Globus pallidus (tissue), 1 donor: ENCODE measurements around the gene KRT15.

Experiments used
- DNase-seq: peaks from one replicate; pipeline ENCODE4 v3.0.0-alpha.2; 2015; ENCODE audit warnings: low spot score

Gene KRT15

DNA sequence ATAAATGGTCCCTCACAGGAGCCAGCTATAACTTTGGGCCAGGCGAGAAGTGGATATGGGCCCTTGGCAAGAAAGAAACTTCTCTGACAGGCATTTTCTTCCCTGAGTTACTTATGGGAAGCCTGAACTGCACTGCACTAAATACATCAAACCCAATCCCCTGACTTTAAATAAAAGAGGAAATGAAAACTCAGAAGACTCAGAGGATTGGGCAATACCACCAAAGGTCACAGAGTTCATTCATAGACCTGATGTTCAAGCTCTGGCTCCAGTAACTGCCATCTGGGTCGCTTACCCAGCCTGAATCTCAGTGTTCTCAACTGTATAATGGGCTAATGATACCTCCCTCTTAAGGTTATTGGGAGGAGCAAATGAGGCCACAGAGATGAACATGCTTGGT is 38.6 kb downstream of the KRT15 start:
- no peak for DNase-seq

DNA sequence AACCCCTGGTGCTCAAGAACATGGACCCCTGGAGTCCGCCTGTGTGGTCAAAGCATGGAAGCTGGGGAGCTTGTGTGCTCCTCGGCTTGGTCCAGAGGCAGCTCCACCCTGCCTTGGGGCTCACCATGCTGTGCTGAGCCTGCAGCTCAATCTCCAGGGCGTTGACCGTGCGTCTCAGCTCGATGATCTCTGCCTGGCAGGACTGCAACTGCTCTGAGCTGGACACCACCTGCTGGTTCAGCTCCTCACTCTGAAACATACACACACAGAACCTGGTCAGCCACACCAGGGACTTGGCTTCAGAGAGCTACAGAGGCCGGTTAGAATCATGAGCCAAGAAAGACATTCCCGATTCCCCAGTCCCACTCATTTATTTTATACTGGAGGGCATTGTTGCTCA is 40.5 kb downstream of the KRT15 start:
- DNase-seq: no peak

DNA sequence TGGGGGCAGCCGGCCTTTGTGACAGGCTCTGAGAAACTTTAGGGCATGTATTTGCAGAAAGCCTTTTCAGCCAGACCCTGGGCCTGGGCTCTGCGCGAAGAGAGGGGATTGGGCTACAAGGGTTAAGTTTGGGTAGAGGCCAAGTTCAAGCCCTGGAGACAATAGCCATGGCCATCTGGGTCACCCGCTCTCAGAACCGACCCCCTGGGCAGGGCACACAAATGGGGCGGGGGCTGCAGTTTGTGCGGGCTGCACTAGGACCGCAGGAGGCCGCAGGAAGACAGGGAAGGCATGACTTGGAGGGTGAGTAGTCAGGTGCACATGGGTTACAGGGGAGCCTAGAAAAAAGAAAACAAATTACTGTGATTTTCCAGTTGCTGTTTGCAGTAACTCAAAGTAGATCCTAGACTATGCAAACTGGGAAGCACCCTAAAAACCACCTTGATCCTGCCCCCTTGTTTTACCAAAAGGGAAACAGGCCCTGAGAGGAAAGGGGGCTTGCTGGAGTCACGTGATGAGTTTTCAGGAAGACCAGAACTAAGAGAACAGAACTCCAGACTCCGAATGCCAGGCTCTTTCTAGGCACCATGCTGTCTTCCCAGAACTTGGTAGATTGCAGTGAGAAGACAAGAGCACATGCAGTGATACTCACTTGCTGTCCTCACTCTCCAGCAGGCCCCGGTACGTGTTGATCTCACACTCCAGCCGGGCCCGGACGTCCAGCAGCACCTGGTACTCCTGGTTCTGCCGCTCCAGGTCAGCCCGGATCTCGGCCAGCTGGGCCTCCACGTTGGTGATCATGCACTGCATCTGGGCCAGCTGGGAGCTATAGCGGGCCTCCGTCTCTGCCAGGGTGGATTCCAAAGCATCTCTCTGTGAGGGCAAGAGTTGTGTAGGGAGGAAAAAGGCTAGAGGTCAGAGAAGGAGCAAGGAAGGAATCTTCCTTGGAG is 41.5 kb downstream of the KRT15 start:
- no peak for DNase-seq

DNA sequence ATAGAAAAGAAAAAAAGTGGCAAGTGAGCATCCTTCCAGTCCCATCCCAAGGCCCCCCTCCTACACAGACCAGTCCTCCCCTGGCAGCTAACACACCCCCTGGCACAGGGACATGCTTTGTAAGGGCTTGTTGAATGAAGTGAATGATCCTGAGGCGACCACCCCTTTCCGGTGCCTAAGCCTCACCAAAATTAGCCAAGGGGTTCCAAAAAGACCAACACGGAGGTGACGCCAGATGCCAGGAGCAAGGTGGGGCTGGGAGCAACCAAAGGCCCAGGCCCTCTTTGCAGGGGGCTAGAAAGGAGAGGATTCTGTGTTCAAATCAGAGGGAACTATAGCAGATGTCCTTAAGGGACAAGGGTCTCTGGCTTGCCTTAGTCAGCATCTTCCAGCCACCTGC is 43.3 kb downstream of the KRT15 start:
- DNase-seq: no peak

DNA sequence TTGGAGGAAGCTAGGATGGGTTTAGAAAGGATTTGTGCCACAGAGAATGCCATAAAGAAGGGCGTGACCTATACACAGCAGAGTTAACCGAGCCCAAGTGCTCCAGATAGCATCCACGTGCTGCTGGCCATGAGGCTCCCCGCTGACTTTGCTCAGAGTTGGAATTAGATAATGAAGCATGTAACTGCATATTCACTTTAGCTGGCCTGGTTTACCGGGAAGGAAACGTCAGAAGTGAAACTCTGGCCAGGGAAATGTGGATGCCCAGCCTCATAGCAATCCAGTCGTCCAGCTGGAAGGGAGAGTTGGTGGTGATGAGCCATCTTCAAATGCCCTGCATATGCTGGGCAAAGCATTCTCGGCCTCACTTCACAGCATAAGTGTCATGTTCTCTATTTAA is 43.8 kb downstream of the KRT15 start:
- DNase-seq: no peak

DNA sequence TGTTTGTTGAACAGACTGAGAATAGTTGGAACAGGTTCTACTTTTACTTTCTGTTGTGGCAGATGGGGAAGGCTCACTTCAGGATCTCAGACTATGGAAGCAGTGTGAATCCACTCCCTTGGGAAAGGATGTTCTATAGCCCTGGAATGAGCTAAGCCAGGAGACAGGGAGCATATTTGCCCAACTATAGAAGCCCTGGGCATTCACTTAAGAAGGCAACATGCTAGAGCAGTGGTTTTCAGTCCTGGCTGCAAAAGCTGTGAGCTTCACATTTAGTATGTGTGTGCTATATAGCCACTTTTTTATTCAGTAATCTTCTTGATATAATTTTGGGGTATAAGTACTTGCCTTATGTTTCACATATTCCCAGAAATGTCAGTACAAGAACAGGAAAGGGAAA is 50.3 kb downstream of the KRT15 start:
- DNase-seq: no peak

DNA sequence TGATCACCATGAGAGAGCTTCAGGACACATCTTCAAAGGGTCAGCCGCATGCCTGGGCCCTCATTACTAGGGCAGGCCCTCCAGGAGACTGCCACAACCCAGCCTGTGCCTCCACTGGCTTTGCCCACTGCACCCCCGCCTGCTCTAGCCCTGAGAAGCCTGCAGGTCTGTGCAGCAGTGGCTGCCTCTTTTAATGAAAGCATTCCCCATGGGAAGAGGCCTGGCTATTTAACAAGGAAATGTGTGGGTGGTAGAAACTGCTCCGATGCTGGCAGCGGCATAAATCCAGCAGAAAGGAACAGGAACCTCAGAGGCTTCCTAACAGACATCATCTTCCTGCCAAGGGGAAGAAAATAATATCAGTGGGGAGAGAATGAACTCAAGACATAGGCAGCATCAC is 51.1 kb downstream of the KRT15 start:
- no peak for DNase-seq

DNA sequence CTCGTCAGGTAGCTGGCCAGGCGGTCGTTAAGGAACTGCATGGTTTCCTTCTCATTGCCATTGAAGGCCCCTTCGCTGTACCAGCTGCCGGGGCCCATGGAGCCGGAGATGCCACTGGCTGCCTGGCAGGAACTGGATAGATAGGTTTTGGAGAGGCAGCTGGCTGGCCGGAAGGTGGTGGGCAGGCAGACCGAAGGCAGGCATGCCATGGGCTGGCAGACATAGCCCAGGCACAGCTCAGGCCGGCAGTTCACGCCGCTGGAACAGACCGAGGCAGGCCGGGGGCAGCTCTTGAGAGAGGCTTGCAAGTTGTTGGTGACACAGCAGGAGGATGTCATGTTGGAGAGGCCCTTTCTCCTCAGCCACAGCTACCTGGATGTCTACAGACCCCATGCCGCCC is 51.7 kb downstream of the KRT15 start, which contains the start of gene KRT32:
Gene KRT32, minus strand, starts transcription at position 399 of the 400 bp plus-strand sequence. Its CDS starts 61 bp downstream, at position 338.
- no peak for DNase-seq

DNA sequence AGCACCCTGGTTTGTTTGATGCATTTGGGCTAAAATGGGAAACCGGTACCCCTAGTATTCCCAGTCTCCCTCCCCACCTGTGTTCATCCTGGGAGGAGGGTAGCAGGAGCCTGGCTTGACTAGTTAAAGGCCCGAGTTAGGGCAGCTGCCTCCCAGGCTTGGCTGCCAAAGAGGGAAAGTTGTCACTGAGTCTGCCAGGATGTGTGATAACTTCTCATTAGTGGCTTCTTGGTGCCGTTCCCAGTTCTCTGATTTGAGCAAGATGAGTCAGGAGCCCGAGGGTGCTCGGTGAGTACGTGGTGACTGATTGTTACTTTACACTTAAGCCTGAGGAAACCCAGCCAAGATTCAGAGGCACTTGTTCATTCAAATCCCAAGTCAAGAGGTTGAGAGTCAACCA is 54.0 kb downstream of the KRT15 start:
- no peak for DNase-seq

DNA sequence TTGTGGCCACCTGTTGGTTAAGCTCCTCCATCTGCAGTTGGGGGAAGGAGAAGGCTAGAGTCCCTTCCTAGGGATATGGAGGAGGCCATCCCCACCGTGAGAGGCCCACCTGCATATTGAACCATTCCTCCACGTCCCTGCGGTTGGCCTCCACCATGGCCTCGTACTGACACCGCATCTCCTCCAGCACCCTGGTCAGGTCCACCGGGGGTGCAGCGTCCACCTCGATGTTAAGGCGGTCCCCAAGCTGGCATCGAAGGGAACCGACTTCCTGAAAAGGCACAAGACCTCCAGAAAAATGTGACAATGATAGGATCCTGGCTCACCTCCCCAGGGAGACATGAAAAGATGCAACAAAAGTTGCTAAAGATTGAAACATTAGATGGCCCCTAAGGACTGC is 54.5 kb downstream of the KRT15 start:
- DNase-seq: no peak

DNA sequence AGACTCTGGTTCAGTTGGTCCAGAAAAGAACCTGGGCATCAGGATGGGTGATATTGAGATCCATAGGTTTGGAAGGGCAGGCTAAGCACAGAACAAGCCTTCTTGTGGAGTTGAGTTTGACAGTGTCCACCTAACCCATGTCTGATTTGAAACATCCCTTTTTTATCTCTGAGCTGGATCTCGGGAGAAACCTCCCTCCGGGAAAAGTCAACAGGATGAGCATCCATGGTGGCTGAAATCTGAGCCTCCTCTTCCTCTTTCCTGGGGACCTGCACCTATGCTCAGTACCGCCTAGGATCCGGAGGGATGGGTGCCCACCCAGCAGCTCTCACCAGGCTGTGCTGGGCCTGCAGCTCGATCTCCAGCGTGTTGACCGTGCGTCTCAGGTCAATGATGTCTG is 54.9 kb downstream of the KRT15 start:
- no peak for DNase-seq
